WTC11 (cell line): ENCODE results near the gene ADGRB2. TPM values are rescaled to one million over a fixed set of nuclear protein-coding genes. Genes with fewer than 3 reads are reported as not detected.

Source experiments
- ATAC-seq: fragments of 200-7000 bp; cut with Tn5 transposase; 2 replicates; pipeline ENCODE4 v1.10.0; 2021; ENCODE audit warnings: mild to moderate bottlenecking, moderate library complexity
- CTCF ChIA-PET: fragments of 300-600 bp; sonication (Branson Sonifier 250); formaldehyde crosslinking; loops from one replicate; lab custom pipeline; 2021; ENCODE audit warnings: antibody characterized with exemption; lab: Charles Lee
- POLR2A ChIA-PET: fragments of 350-600 bp; sonication (Branson Sonifier 250); formaldehyde crosslinking; loops from one replicate; lab custom pipeline; 2021; ENCODE audit warnings: antibody characterized with exemption; lab: Charles Lee
- DNase-seq: peaks from one replicate; pipeline ENCODE4 v3.0.0; 2021; ENCODE audit warnings: low spot score
- H3K27ac Mint-ChIP-seq: 2 replicates; pipeline ENCODE4 v1.8.0; 2021; ENCODE audit warnings: mixed read lengths
- H3K27me3 Mint-ChIP-seq: 2 replicates; pipeline ENCODE4 v1.8.0; 2021; ENCODE audit warnings: low read depth, mild to moderate bottlenecking, moderate library complexity, mixed read lengths
- H3K36me3 Mint-ChIP-seq: 2 replicates; pipeline ENCODE4 v1.8.0; 2021; ENCODE audit warnings: mixed read lengths
- H3K4me1 Mint-ChIP-seq: 2 replicates; pipeline ENCODE4 v1.8.0; 2022; ENCODE audit warnings: mixed read lengths
- H3K4me3 Mint-ChIP-seq: 2 replicates; pipeline ENCODE4 v1.8.0; 2021; ENCODE audit warnings: mild to moderate bottlenecking, moderate library complexity, mixed read lengths
- H3K9me3 Mint-ChIP-seq: 2 replicates; pipeline ENCODE4 v1.8.0; 2021; ENCODE audit warnings: mixed read lengths
- CREB1 ChIP-seq: sonication (generic); formaldehyde crosslinking; IDR thresholded peaks from 2 replicates; pipeline ENCODE4 v1.8.0; 2023; ENCODE audit warnings: mild to moderate bottlenecking, missing genetic modification reagents
- CREM ChIP-seq: sonication (generic); formaldehyde crosslinking; IDR thresholded peaks from 2 replicates; pipeline ENCODE4 v1.8.1; 2022; ENCODE audit warnings: mild to moderate bottlenecking, missing genetic modification reagents, moderate library complexity
- ETV6 ChIP-seq: sonication (generic); formaldehyde crosslinking; IDR thresholded peaks from 2 replicates; pipeline ENCODE4 v1.8.1; 2022; ENCODE audit warnings: mild to moderate bottlenecking, missing genetic modification reagents
- FOXJ3 ChIP-seq: sonication (generic); formaldehyde crosslinking; IDR thresholded peaks from 2 replicates; pipeline ENCODE4 v1.9.0; 2021; ENCODE audit warnings: missing genetic modification reagents, mild to moderate bottlenecking, borderline replicate concordance
- FOXP1 ChIP-seq: sonication (generic); formaldehyde crosslinking; IDR thresholded peaks from 2 replicates; pipeline ENCODE4 v1.8.0; 2022; ENCODE audit warnings: missing genetic modification reagents, mild to moderate bottlenecking, moderate library complexity, borderline replicate concordance
- GRHL2 ChIP-seq: fragments of 250-450 bp; sonication (Bioruptor Pico); IDR thresholded peaks from 2 replicates; pipeline ENCODE4 v1.8.0; 2022; ENCODE audit warnings: mild to moderate bottlenecking, moderate library complexity; ENCODE audit not compliant: insufficient replicate concordance, severe bottlenecking
- SMAD3 ChIP-seq: sonication (generic); formaldehyde crosslinking; IDR thresholded peaks from 2 replicates; pipeline ENCODE4 v1.8.0; 2022; ENCODE audit warnings: missing genetic modification reagents, mild to moderate bottlenecking, borderline replicate concordance
- SMAD4 ChIP-seq: sonication (generic); formaldehyde crosslinking; IDR thresholded peaks from 2 replicates; pipeline ENCODE4 v1.8.0; 2022; ENCODE audit warnings: mild to moderate bottlenecking, missing genetic modification reagents
- SP1 ChIP-seq: sonication (generic); formaldehyde crosslinking; conservative IDR thresholded peaks from 2 replicates; pipeline ENCODE4 v1.8.1; 2022; ENCODE audit warnings: missing genetic modification reagents
- TEAD4 ChIP-seq: sonication (generic); formaldehyde crosslinking; IDR thresholded peaks from 2 replicates; pipeline ENCODE4 v1.8.0; 2022; ENCODE audit warnings: mild to moderate bottlenecking, missing genetic modification reagents
- ZNF232 ChIP-seq: sonication (generic); formaldehyde crosslinking; IDR thresholded peaks from 2 replicates; pipeline ENCODE4 v1.8.0; 2022; ENCODE audit warnings: mild to moderate bottlenecking, missing genetic modification reagents
- ZNF263 ChIP-seq: sonication (generic); formaldehyde crosslinking; IDR thresholded peaks from 2 replicates; pipeline ENCODE4 v1.8.1; 2022; ENCODE audit warnings: low read depth, mild to moderate bottlenecking, moderate library complexity, missing genetic modification reagents
- ZNF396 ChIP-seq: fragments of 250-450 bp; sonication (Bioruptor Pico); IDR thresholded peaks from 2 replicates; pipeline ENCODE4 v1.8.0; 2021; ENCODE audit warnings: mild to moderate bottlenecking, moderate library complexity, borderline replicate concordance
- ZNF671 ChIP-seq: fragments of 250-450 bp; sonication (Bioruptor Pico); IDR thresholded peaks from 2 replicates; pipeline ENCODE4 v1.8.0; 2021; ENCODE audit warnings: mild to moderate bottlenecking
- total RNA-seq: library from RNA; stranded (reverse); gene quantifications from 3 replicates; pipeline ENCODE4 v1.2.3, GENCODE V29; 2021
- TF ChIP-seq, protein P1 (sequence below): sonication (generic); formaldehyde crosslinking; IDR thresholded peaks from 2 replicates; pipeline ENCODE4 v1.8.1; 2022; ENCODE audit warnings: mild to moderate bottlenecking, missing genetic modification reagents, moderate library complexity, borderline replicate concordance
- TF ChIP-seq, protein P2 (sequence below): sonication (generic); formaldehyde crosslinking; IDR thresholded peaks from 2 replicates; pipeline ENCODE4 v1.8.0; 2022; ENCODE audit warnings: mild to moderate bottlenecking, missing genetic modification reagents
- TF ChIP-seq, protein P3 (sequence below): sonication (generic); formaldehyde crosslinking; IDR thresholded peaks from 2 replicates; pipeline ENCODE4 v1.8.0; 2022; ENCODE audit warnings: mild to moderate bottlenecking, missing genetic modification reagents
- TF ChIP-seq, protein P4 (sequence below): sonication (generic); formaldehyde crosslinking; IDR thresholded peaks from 2 replicates; pipeline ENCODE4 v1.8.0; 2023; ENCODE audit warnings: mild to moderate bottlenecking, missing genetic modification reagents
- TF ChIP-seq, protein P5 (sequence below): sonication (generic); formaldehyde crosslinking; IDR thresholded peaks from 2 replicates; pipeline ENCODE4 v1.8.1; 2023; ENCODE audit warnings: mild to moderate bottlenecking, missing genetic modification reagents
- TF ChIP-seq, protein P6 (sequence below): sonication (generic); formaldehyde crosslinking; IDR thresholded peaks from 2 replicates; pipeline ENCODE4 v1.8.0; 2022; ENCODE audit warnings: mild to moderate bottlenecking, missing genetic modification reagents
- TF ChIP-seq, protein P7 (sequence below): sonication (generic); formaldehyde crosslinking; IDR thresholded peaks from 2 replicates; pipeline ENCODE4 v1.8.0; 2023; ENCODE audit warnings: missing genetic modification reagents

The ADGRB2 gene
- total RNA-seq, 1 experiment from 2014 or later = 39.3 TPM

DNA sequence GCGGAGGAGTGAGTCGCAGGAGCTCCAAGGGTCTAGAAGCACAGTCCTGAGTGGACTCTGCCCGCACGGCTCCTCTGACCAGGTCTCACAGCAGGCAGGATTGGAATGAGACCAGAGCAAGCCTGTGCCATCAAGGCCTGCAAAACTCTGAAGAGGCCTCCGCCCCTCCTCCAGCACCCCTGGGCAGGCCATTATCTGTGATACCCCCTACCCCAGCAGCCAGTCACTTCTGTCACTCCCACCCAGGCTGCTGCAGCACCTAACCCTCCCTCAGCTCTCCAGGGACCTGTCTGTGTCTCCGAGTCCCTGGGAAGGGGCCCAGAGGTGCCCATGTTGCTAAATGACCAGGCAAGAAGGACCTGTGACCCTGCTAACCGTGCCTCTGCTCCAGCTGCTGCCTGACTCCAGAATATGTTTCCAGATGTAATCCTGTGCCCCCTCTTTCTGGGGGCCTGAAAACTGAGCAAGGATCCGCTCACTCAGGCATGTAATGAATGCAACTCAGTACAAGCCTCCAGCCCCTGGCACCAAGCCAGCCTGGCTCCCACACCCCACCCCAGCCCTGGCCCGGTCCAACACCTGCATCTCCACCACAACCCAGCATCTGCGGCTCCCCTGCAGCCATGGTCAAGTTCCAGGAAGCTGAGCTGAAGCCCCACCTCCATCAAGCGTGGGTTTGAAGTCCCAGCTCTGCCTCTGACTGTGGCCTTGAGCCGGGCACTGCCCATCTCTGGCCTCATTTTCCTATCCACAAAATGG is 38.2 kb downstream of the ADGRB2 start:
- Mint-ChIP-seq H3K4me1 (peaks cover 15% of the 10 kb centered on the region), H3K4me3 (no peak overlapping the region), H3K27ac (no peak overlapping the region), H3K9me3 (no peaks in the 10 kb centered on the region), H3K36me3 (no peaks in the 10 kb centered on the region), H3K27me3 (no peaks in the 10 kb centered on the region; the same call in none of the 2 replicates)
- TF ChIP-seq ZNF263 (no peak), ETV6 (CRISPR knock-in tag) (no peak), SP1 (CRISPR knock-in tag) (no peak), CREB1 (CRISPR knock-in tag) (no peak), GRHL2 (CRISPR knock-in tag) (no peak)
- TF ChIP-seq, protein P1, sequence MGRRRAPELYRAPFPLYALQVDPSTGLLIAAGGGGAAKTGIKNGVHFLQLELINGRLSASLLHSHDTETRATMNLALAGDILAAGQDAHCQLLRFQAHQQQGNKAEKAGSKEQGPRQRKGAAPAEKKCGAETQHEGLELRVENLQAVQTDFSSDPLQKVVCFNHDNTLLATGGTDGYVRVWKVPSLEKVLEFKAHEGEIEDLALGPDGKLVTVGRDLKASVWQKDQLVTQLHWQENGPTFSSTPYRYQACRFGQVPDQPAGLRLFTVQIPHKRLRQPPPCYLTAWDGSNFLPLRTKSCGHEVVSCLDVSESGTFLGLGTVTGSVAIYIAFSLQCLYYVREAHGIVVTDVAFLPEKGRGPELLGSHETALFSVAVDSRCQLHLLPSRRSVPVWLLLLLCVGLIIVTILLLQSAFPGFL (CRISPR knock-in tag) = no peak
- TF ChIP-seq, protein P2, sequence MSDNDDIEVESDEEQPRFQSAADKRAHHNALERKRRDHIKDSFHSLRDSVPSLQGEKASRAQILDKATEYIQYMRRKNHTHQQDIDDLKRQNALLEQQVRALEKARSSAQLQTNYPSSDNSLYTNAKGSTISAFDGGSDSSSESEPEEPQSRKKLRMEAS (CRISPR knock-in tag) = no peak
- CTCF ChIA-PET = interaction anchor here (0.6 to 4.6 kb wide), 13 partner anchors 10 to 229 kb away, joined by 3 to 89 read pairs (median 7); partner anchors contain the start of genes ADGRB2 and COL16A1
- DNase-seq = no peak
- POLR2A ChIA-PET = no interaction called here
- ATAC-seq = no peak

DNA sequence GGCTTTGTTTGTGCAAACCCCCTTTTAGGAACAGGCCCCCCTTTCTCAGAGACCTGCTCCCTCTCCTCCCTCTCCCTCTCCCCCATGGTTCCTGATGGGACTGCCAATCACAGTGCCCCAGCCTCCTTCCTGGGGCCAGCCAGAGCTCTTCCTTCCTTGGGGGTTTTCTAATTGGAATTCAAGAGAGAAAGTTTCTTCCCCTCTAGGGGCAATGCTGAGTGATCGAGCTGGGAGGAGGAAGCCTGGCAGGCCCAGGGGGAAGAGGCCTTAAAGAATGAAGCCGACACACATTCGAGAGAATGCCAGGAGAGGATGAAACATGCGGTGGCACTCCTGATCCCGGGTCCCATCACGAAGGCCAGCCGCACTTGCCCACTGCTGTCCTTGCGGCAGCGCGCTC is 39.0 kb downstream of the ADGRB2 start:
- peak; percentile 72 for ATAC-seq

DNA sequence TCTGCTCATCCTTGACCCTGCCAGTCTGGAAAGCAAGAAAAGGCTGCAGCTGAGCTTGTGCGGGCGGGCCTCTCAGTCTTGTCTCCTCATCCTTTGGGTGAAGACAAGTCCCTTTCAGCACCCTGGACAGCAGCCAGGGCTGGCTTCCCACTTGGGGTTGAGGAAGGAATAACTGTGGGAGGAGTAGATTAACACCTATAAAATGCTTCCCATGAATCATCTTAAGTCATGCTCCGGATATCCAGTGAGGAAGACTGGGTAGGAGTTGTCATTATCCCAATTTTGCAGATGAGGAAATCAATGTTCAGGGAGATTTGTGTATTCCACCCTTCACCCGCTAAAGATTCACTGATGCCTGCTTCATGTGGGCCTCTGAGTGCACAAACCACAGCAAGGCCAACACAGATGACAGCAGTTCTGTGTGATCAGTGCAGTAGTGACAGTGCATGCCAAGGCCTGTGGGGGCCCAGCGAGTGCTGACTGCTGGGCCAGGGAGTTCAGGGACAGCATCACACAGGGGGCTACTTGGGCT is 40.2 kb downstream of the ADGRB2 start:
- POLR2A ChIA-PET = interaction anchor here (0.5 kb wide), 1 partner anchor 452 kb away, joined by 3 read pairs; no protein-coding TSS in a partner anchor
- DNase-seq (peak; percentile 94), ATAC-seq (peak; percentile 49)
- no peaks in the 10 kb centered on the region for H3K9me3 Mint-ChIP-seq
- H3K4me3 Mint-ChIP-seq = no peak overlapping the region
- H3K27me3 Mint-ChIP-seq = no peaks in the 10 kb centered on the region; the same call in none of the 2 replicates
- CTCF ChIA-PET = interaction anchor here (1.2 to 4.6 kb wide), 4 partner anchors 8 to 106 kb away, joined by 4 to 89 read pairs (median 26); no protein-coding TSS in a partner anchor
- no peaks in the 10 kb centered on the region for H3K36me3 Mint-ChIP-seq
- peaks cover 16% of the 10 kb centered on the region for H3K4me1 Mint-ChIP-seq
- no peak overlapping the region for H3K27ac Mint-ChIP-seq
- TF ChIP-seq, protein P3, sequence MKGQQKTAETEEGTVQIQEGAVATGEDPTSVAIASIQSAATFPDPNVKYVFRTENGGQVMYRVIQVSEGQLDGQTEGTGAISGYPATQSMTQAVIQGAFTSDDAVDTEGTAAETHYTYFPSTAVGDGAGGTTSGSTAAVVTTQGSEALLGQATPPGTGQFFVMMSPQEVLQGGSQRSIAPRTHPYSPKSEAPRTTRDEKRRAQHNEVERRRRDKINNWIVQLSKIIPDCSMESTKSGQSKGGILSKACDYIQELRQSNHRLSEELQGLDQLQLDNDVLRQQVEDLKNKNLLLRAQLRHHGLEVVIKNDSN (CRISPR knock-in tag) = peak; percentile 59; the same call in 1 of the 2 replicates
- no peak for TF ChIP-seq ZNF671
- TF ChIP-seq, protein P4, sequence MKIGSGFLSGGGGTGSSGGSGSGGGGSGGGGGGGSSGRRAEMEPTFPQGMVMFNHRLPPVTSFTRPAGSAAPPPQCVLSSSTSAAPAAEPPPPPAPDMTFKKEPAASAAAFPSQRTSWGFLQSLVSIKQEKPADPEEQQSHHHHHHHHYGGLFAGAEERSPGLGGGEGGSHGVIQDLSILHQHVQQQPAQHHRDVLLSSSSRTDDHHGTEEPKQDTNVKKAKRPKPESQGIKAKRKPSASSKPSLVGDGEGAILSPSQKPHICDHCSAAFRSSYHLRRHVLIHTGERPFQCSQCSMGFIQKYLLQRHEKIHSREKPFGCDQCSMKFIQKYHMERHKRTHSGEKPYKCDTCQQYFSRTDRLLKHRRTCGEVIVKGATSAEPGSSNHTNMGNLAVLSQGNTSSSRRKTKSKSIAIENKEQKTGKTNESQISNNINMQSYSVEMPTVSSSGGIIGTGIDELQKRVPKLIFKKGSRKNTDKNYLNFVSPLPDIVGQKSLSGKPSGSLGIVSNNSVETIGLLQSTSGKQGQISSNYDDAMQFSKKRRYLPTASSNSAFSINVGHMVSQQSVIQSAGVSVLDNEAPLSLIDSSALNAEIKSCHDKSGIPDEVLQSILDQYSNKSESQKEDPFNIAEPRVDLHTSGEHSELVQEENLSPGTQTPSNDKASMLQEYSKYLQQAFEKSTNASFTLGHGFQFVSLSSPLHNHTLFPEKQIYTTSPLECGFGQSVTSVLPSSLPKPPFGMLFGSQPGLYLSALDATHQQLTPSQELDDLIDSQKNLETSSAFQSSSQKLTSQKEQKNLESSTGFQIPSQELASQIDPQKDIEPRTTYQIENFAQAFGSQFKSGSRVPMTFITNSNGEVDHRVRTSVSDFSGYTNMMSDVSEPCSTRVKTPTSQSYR = 0 out of 2 replicates have a peak, but pooled peaks have one; percentile 31
- TF ChIP-seq ETV6 (CRISPR knock-in tag) = 0 out of 2 replicates have a peak, but pooled peaks have one; percentile 32
- peak; percentile 75; the same call in 1 of the 2 replicates for TF ChIP-seq SMAD4
- TF ChIP-seq, protein P5, sequence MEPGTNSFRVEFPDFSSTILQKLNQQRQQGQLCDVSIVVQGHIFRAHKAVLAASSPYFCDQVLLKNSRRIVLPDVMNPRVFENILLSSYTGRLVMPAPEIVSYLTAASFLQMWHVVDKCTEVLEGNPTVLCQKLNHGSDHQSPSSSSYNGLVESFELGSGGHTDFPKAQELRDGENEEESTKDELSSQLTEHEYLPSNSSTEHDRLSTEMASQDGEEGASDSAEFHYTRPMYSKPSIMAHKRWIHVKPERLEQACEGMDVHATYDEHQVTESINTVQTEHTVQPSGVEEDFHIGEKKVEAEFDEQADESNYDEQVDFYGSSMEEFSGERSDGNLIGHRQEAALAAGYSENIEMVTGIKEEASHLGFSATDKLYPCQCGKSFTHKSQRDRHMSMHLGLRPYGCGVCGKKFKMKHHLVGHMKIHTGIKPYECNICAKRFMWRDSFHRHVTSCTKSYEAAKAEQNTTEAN (CRISPR knock-in tag) = no peak
- TF ChIP-seq FOXJ3 (CRISPR knock-in tag) = no peak
- TF ChIP-seq ZNF232 (CRISPR knock-in tag) = peak; percentile 79; the same call in 1 of the 2 replicates
- peak; percentile 69; the same call in 1 of the 2 replicates for TF ChIP-seq CREM
- TF ChIP-seq, protein P6, sequence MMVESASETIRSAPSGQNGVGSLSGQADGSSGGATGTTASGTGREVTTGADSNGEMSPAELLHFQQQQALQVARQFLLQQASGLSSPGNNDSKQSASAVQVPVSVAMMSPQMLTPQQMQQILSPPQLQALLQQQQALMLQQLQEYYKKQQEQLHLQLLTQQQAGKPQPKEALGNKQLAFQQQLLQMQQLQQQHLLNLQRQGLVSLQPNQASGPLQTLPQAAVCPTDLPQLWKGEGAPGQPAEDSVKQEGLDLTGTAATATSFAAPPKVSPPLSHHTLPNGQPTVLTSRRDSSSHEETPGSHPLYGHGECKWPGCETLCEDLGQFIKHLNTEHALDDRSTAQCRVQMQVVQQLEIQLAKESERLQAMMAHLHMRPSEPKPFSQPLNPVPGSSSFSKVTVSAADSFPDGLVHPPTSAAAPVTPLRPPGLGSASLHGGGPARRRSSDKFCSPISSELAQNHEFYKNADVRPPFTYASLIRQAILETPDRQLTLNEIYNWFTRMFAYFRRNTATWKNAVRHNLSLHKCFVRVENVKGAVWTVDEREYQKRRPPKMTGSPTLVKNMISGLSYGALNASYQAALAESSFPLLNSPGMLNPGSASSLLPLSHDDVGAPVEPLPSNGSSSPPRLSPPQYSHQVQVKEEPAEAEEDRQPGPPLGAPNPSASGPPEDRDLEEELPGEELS = peak; percentile 73; the same call in 1 of the 2 replicates
- no peak for TF ChIP-seq ZNF396 (CRISPR knock-in tag)
- TF ChIP-seq, protein P7, sequence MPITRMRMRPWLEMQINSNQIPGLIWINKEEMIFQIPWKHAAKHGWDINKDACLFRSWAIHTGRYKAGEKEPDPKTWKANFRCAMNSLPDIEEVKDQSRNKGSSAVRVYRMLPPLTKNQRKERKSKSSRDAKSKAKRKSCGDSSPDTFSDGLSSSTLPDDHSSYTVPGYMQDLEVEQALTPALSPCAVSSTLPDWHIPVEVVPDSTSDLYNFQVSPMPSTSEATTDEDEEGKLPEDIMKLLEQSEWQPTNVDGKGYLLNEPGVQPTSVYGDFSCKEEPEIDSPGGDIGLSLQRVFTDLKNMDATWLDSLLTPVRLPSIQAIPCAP (CRISPR knock-in tag) = no peak
- TF ChIP-seq SMAD3 (CRISPR knock-in tag) = peak; percentile 70; the same call in 1 of the 2 replicates
- TF ChIP-seq TEAD4 (CRISPR knock-in tag) = peak; percentile 75

More for the DNA sequence above, 39.0 kb downstream of the ADGRB2 start:
- TF ChIP-seq FOXP1 (CRISPR knock-in tag) = no peak
- TF ChIP-seq, all 79 proteins: peak for 0
- H3K36me3 Mint-ChIP-seq = no peaks in the 10 kb centered on the region
- peaks cover 15% of the 10 kb centered on the region for H3K4me1 Mint-ChIP-seq
- no peak overlapping the region for H3K27ac Mint-ChIP-seq
- H3K9me3 Mint-ChIP-seq = no peaks in the 10 kb centered on the region
- no peak for DNase-seq
- no peak overlapping the region for H3K4me3 Mint-ChIP-seq
- POLR2A ChIA-PET = interaction anchor here (0.6 kb wide), 1 partner anchor 667 kb away, joined by 4 read pairs; no protein-coding TSS in a partner anchor
- H3K27me3 Mint-ChIP-seq = no peaks in the 10 kb centered on the region; the same call in none of the 2 replicates
- CTCF ChIA-PET = interaction anchor here (0.6 to 4.6 kb wide), 15 partner anchors 10 to 230 kb away, joined by 3 to 89 read pairs (median 6); partner anchors contain the start of genes ADGRB2 and COL16A1
